GM12801 (cell line): Measurements from ENCODE around the gene R3HDM2.

Experiments used
- CTCF ChIP-seq: IDR thresholded peaks from one replicate; pipeline ENCODE4 v1.5.1; 2011; ENCODE audit warnings: control low read depth; ENCODE audit not compliant: insufficient read length; ENCODE audit errors: extremely low read depth

The R3HDM2 gene

GRCh38 chr12:57261428-57261865 lies 169.4 kb downstream of the R3HDM2 start:
- TF ChIP-seq CTCF = no peak

GRCh38 chr12:57260366-57260765 lies 170.5 kb downstream of the R3HDM2 start:
- no peak for TF ChIP-seq CTCF

- TF ChIP-seq CTCF = no peak
Observed at GRCh38 chr12:57258977-57259970, 171.6 kb downstream of the R3HDM2 start.

- TF ChIP-seq CTCF = no peak
Observed at GRCh38 chr12:57255916-57256315, 174.9 kb downstream of the R3HDM2 start.

- TF ChIP-seq CTCF = no peak
Observed at GRCh38 chr12:57254506-57255280, 176.2 kb downstream of the R3HDM2 start.

GRCh38 chr12:57250956-57251355 lies 179.9 kb downstream of the R3HDM2 start, which contains the start of gene STAC3:
STAC3 (minus strand) TSS chr12:57251187; CDS start chr12:57249636, 1,551 bp downstream.
- no peak for TF ChIP-seq CTCF

- TF ChIP-seq CTCF = no peak
Observed at GRCh38 chr12:57250541-57250940, 180.3 kb downstream of the R3HDM2 start.
